Upper lobe of left lung (tissue), 4 donors: ENCODE measurements around the gene SH3RF1.

Experiments
- POLR2A ChIP-seq, 4 donors: fragments of 450-650 bp; IDR thresholded peaks; one replicate each; pipeline ENCODE4 v1.5.1; 2016 to 2017; ENCODE audit warnings: antibody characterized with exemption in 4 of 4, mild to moderate bottlenecking in 2 of 4
- TF ChIP-seq, protein P1 (sequence below), 6 experiments: fragments of 450-650 bp in 4 of 6; fragments of 200-600 bp in 2 of 6; sonication (generic) in 2 of 6; IDR thresholded peaks; one replicate each; pipeline ENCODE4 v1.5.1; 2016 to 2019; ENCODE audit warnings: antibody characterized with exemption in 6 of 6

DNA sequence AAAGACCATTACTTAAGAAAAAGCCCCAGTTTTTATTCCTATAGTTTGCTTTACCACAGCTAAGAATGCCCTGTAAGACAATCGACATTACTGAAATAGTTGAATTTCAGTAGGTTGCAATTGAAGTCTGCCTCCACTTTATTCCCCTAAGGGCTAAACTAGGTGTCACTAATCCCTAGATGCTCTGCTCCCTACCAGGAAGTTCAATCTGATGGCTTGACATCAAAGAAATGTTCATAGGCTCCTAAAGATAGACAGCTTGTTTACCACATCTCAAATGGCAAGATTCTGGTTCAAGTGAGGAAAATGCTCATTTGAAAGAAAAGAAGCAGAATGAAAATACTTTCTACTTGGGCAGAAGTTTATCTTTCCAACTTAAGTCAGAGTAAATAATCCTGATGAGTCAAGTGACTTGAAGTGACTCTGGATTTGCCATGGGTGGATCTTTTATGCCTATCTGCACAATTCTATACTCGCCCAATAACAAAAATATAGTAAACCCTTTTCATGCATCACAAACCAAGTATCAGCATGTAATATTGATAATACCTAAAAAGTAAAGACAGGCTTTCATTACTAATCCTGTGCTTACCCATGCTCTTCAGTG is 117.2 kb downstream of the SH3RF1 start:
- no peak for TF ChIP-seq POLR2A (IDR thresholded peaks at IDR 0.05)
- TF ChIP-seq, protein P1, sequence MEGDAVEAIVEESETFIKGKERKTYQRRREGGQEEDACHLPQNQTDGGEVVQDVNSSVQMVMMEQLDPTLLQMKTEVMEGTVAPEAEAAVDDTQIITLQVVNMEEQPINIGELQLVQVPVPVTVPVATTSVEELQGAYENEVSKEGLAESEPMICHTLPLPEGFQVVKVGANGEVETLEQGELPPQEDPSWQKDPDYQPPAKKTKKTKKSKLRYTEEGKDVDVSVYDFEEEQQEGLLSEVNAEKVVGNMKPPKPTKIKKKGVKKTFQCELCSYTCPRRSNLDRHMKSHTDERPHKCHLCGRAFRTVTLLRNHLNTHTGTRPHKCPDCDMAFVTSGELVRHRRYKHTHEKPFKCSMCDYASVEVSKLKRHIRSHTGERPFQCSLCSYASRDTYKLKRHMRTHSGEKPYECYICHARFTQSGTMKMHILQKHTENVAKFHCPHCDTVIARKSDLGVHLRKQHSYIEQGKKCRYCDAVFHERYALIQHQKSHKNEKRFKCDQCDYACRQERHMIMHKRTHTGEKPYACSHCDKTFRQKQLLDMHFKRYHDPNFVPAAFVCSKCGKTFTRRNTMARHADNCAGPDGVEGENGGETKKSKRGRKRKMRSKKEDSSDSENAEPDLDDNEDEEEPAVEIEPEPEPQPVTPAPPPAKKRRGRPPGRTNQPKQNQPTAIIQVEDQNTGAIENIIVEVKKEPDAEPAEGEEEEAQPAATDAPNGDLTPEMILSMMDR (IDR thresholded peaks at IDR 0.05), result no peak
